ENCODE results near the gene ITGA2.

GRCh38 chr5:53069626-53070025 lies 80.5 kb downstream of the ITGA2 start:
- TF ChIP-seq CTCF (IDR thresholded peaks at IDR 0.05; ENCODE audit: low read depth, low read length) (no peak), MAX (IDR thresholded peaks at IDR 0.05; ENCODE audit: low read depth, low read length) (no peak)

Measured in NB4 (cell line).